ENCODE results near the gene PCID2.

- no peak for TF ChIP-seq POLR2AphosphoS5 (IDR thresholded peaks at IDR 0.05; ENCODE audit: low read depth, low read length)
- no peak for TF ChIP-seq CTCF (IDR thresholded peaks at IDR 0.05)
These were observed 55.3 kb downstream of the PCID2 start for GRCh38 chr13:113152984-113153809.
